ENCODE measurements around the gene FBXO10. TPM values are rescaled to one million over a fixed set of nuclear protein-coding genes. Genes with fewer than 3 reads are reported as not detected.
A peak's percentile ranks its signal among the peaks of the same experiment; 100 is the strongest.

FBXO10 gene
- total and polyA plus RNA-seq, 2 of the 8 experiments (the other 6 are each of a cell fraction or from before 2014, with no cell fraction given) = 13.1 to 13.9 TPM

GRCh38 chr9:37623267-37623666 lies 47.1 kb upstream of the FBXO10 start:
- FAIRE-seq = peak; percentile 50
- no peak overlapping the region for H3K4ac ChIP-seq (replicated peaks; ENCODE audit: insufficient read length, low read depth, low read length)
- TF ChIP-seq TAF7 (optimal IDR thresholded peaks at IDR 0.05; ENCODE audit: borderline replicate concordance, low read depth, low read length) = no peak
- no peak for TF ChIP-seq NANOG (IDR thresholded peaks at IDR 0.05; ENCODE audit: insufficient read depth, low read depth, low read length, poor library complexity, severe bottlenecking)
- TF ChIP-seq TAF1 (IDR thresholded peaks at IDR 0.05; ENCODE audit: low read depth, low read length) = no peak
- TF ChIP-seq CHD2 (IDR thresholded peaks at IDR 0.05; ENCODE audit: low read length) = no peak
- TF ChIP-seq RAD21 (IDR thresholded peaks at IDR 0.05 in 1 of 2, conservative IDR thresholded peaks at IDR 0.05 in 1 of 2; ENCODE audit: low read depth in 2 of 2, low read length in 2 of 2) = no peak
- no peak for TF ChIP-seq HDAC2 (IDR thresholded peaks at IDR 0.05; ENCODE audit: borderline replicate concordance in 1 of 2, low read depth in 2 of 2, low read length in 2 of 2)
- no peak for TF ChIP-seq SP2 (IDR thresholded peaks at IDR 0.05; ENCODE audit: low read length)
- TF ChIP-seq TEAD4 (IDR thresholded peaks at IDR 0.05; ENCODE audit: low read depth, low read length) = no peak
- TF ChIP-seq POLR2AphosphoS5 (IDR thresholded peaks at IDR 0.05; ENCODE audit: low read depth, low read length) = no peak
- TF ChIP-seq KDM5A (IDR thresholded peaks at IDR 0.05; ENCODE audit: low read length) = no peak
- TF ChIP-seq CHD1 (IDR thresholded peaks at IDR 0.05; ENCODE audit: low read depth, low read length) = no peak
- no peak for TF ChIP-seq RNF2 (IDR thresholded peaks at IDR 0.05; ENCODE audit: borderline replicate concordance, low read depth, low read length, missing control alignments, poor library complexity, severe bottlenecking)
- TF ChIP-seq JUN (IDR thresholded peaks at IDR 0.05; ENCODE audit: low read depth, low read length) = no peak
- TF ChIP-seq NRF1 (IDR thresholded peaks at IDR 0.05; ENCODE audit: low read depth, low read length) = no peak

More at GRCh38 chr9:37623267-37623666, 47.1 kb upstream of the FBXO10 start:
- H4K20me1 ChIP-seq (replicated peaks in 1 of 2; ENCODE audit: control insufficient read depth in 1 of 2, insufficient read depth in 2 of 2, low read length in 2 of 2) = no peaks in the 10 kb centered on the region
- no peak overlapping the region for H3K23ac ChIP-seq (ENCODE audit: insufficient read length)
- H2BK20ac ChIP-seq (ENCODE audit: low read length) = no peak overlapping the region
- H3K79me2 ChIP-seq (ENCODE audit: control insufficient read depth in 1 of 2, insufficient read depth in 2 of 2, low read length in 2 of 2) = no peaks in the 10 kb centered on the region
- H2BK120ac ChIP-seq (replicated peaks; ENCODE audit: low read depth, low read length) = no peak overlapping the region
- H3K4me1 ChIP-seq (replicated peaks in 1 of 4; ENCODE audit: control insufficient read depth in 3 of 4, insufficient read depth in 4 of 4, low read length in 3 of 4) = peaks cover 0 to 3% (median 2%) of the 10 kb centered on the region in 4 experiments; a peak in 4 of 7 replicates
- H3K23me2 ChIP-seq (ENCODE audit: low read depth, low read length) = no peaks in the 10 kb centered on the region
- no peak overlapping the region for H4K8ac ChIP-seq (ENCODE audit: extremely low read depth, insufficient read depth, low read length)
- no peak overlapping the region for H4K5ac ChIP-seq (ENCODE audit: insufficient read length, low read depth, low read length)
- H2BK12ac ChIP-seq (ENCODE audit: low read depth, low read length) = no peak overlapping the region
- 74% methylated on average over 2 of the region's 2 CpGs; no CpG with 5 or more reads in 1 of the 2 experiments for WGBS, 2 experiments (ENCODE audit: extremely low coverage in 1 of 2, insufficient coverage in 1 of 2, insufficient read length in 1 of 2, insufficient replicate concordance in 2 of 2, low coverage in 1 of 2, low lambda C conversion rate in 2 of 2, missing lambda C conversion rate in 1 of 2)
- no peak overlapping the region for H3K14ac ChIP-seq (ENCODE audit: insufficient read length)
- no peaks in the 10 kb centered on the region for H3K9me3 ChIP-seq (ENCODE audit: insufficient read depth in 2 of 2, low read depth in 1 of 2, low read length in 1 of 2)
- H2AK5ac ChIP-seq (ENCODE audit: low read depth, low read length) = no peak overlapping the region
- H3K4me2 ChIP-seq (ENCODE audit: insufficient read depth in 1 of 2, low read depth in 2 of 2, low read length in 2 of 2) = no peak overlapping the region
- H3K56ac ChIP-seq (replicated peaks; ENCODE audit: insufficient read length, low read depth, low read length) = no peak overlapping the region
- ChIA-PET POLR2A (ENCODE audit: partially characterized antibody) (interaction anchor here (1.6 kb wide), 1 partner anchor 34 kb away, joined by 4 read pairs; no protein-coding TSS in a partner anchor), CTCF (ENCODE audit: partially characterized antibody) (interaction anchor here (0.6 to 1.7 kb wide), 4 partner anchors 9 to 120 kb away, joined by 3 to 4 read pairs (median 3); partner anchors contain the start of gene FRMPD1)
- H3K79me1 ChIP-seq (ENCODE audit: low read depth, low read length) = no peaks in the 10 kb centered on the region
- no peak for DNase-seq (ENCODE audit: low read depth in 1 of 2, low spot score in 2 of 2)
- no peak overlapping the region for H3K4me3 ChIP-seq (ENCODE audit: extremely low read depth in 1 of 4, insufficient read depth in 2 of 4, low read depth in 3 of 4, low read length in 4 of 4)
- H3K27ac ChIP-seq (ENCODE audit: low read depth, low read length) = no peak overlapping the region
- no peaks in the 10 kb centered on the region for H3K36me3 ChIP-seq (ENCODE audit: control insufficient read depth in 2 of 4, insufficient read depth in 4 of 4, low read length in 3 of 4)
- H2BK15ac ChIP-seq (ENCODE audit: low read length) = no peak overlapping the region
- no peak overlapping the region for H3K9ac ChIP-seq (replicated peaks in 1 of 4; ENCODE audit: extremely low read depth in 1 of 4, low read depth in 3 of 4, low read length in 3 of 4)
- H3K18ac ChIP-seq (ENCODE audit: extremely low read depth, low read length) = no peak overlapping the region
- H3K27me3 ChIP-seq (replicated peaks in 1 of 4; ENCODE audit: control insufficient read depth in 3 of 4, extremely low read depth in 1 of 4, insufficient read depth in 3 of 4, low read length in 3 of 4) = no peaks in the 10 kb centered on the region
- no peak overlapping the region for H4K91ac ChIP-seq (replicated peaks; ENCODE audit: insufficient read length, low read length)
- H2BK5ac ChIP-seq (ENCODE audit: low read depth, low read length) = no peak overlapping the region
- no peak overlapping the region; the same call in 1 of the 2 replicates for H2AFZ ChIP-seq (ENCODE audit: low read length)
